Parathyroid adenoma (tissue), 2 donors: ENCODE results near the gene DPF3.

Source experiments
- H2AFZ ChIP-seq: fragments of 300-600 bp; sonication (generic); one replicate; pipeline ENCODE4 v1.7.0; 2017; ENCODE audit warnings: antibody characterized with exemption, mild to moderate bottlenecking
- H3K27ac ChIP-seq: fragments of 300-600 bp; sonication (generic); one replicate; pipeline ENCODE4 v1.7.0; 2017
- H3K27me3 ChIP-seq: fragments of 300-600 bp; sonication (generic); one replicate; pipeline ENCODE4 v1.7.0; 2017; ENCODE audit warnings: low read length; ENCODE audit not compliant: control insufficient read depth, insufficient read depth
- H3K36me3 ChIP-seq: fragments of 300-600 bp; sonication (generic); one replicate; pipeline ENCODE4 v1.7.0; 2017; ENCODE audit warnings: low read length; ENCODE audit not compliant: control insufficient read depth, insufficient read depth
- H3K4me1 ChIP-seq: fragments of 300-600 bp; sonication (generic); one replicate; pipeline ENCODE4 v1.7.0; 2017; ENCODE audit warnings: control low read depth
- H3K4me2 ChIP-seq: fragments of 300-600 bp; sonication (generic); one replicate; pipeline ENCODE4 v1.7.0; 2017; ENCODE audit warnings: low read length
- H3K4me3 ChIP-seq: fragments of 300-600 bp; sonication (generic); one replicate; pipeline ENCODE4 v1.7.0; 2017; ENCODE audit warnings: low read depth, low read length
- H3K79me2 ChIP-seq: fragments of 300-600 bp; sonication (generic); one replicate; pipeline ENCODE4 v1.7.0; 2017; ENCODE audit warnings: control low read depth
- H3K9ac ChIP-seq: fragments of 300-600 bp; sonication (generic); one replicate; pipeline ENCODE4 v1.7.0; 2017; ENCODE audit warnings: mild to moderate bottlenecking
- H3K9me3 ChIP-seq: fragments of 300-600 bp; sonication (generic); one replicate; pipeline ENCODE4 v1.7.0; 2017; ENCODE audit warnings: low read length; ENCODE audit not compliant: control insufficient read depth
- TF ChIP-seq, protein P1 (sequence below): fragments of 300-600 bp; sonication (generic); IDR thresholded peaks from one replicate; pipeline ENCODE4 v1.7.0; 2017; ENCODE audit warnings: antibody characterized with exemption, mild to moderate bottlenecking
- donor health status: primary hyperparathyroidism.

The DPF3 gene

DNA sequence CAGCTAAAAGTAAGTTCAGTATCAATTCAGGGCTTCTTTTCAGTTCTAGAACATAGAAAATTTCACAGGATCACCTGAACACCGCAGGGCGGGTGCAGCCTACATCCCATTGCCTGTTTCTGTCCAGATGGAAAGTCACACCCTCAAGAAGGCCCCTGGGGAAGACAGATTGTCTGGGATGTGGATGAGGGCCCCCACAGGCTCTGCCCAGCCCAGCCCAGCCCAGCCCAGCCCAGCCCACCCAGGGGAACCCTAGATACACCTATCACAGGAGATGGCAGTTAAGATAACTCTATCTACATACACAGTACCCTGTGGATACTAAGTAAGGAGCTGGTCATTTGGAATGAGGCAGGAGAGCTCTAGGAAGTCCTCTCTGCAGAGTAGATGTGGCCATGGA is 68.4 kb downstream of the DPF3 start:
- Histone ChIP-seq H2AFZ (no peak overlapping the region), H3K4me3 (no peak overlapping the region), H3K4me2 (no peak overlapping the region), H3K79me2 (no peaks in the 10 kb centered on the region), H3K36me3 (no peaks in the 10 kb centered on the region), H3K27ac (no peak overlapping the region), H3K9ac (no peak overlapping the region), H3K27me3 (no peaks in the 10 kb centered on the region), H3K9me3 (no peaks in the 10 kb centered on the region), H3K4me1 (peaks cover 7% of the 10 kb centered on the region)
- TF ChIP-seq, protein P1, sequence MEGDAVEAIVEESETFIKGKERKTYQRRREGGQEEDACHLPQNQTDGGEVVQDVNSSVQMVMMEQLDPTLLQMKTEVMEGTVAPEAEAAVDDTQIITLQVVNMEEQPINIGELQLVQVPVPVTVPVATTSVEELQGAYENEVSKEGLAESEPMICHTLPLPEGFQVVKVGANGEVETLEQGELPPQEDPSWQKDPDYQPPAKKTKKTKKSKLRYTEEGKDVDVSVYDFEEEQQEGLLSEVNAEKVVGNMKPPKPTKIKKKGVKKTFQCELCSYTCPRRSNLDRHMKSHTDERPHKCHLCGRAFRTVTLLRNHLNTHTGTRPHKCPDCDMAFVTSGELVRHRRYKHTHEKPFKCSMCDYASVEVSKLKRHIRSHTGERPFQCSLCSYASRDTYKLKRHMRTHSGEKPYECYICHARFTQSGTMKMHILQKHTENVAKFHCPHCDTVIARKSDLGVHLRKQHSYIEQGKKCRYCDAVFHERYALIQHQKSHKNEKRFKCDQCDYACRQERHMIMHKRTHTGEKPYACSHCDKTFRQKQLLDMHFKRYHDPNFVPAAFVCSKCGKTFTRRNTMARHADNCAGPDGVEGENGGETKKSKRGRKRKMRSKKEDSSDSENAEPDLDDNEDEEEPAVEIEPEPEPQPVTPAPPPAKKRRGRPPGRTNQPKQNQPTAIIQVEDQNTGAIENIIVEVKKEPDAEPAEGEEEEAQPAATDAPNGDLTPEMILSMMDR = no peak

- H3K36me3 ChIP-seq = no peaks in the 10 kb centered on the region
- H3K79me2 ChIP-seq = no peaks in the 10 kb centered on the region
- H3K27me3 ChIP-seq = no peaks in the 10 kb centered on the region
- H2AFZ ChIP-seq = no peak overlapping the region
- no peak overlapping the region for H3K9ac ChIP-seq
- H3K4me3 ChIP-seq = no peak overlapping the region
- peaks cover 7% of the 10 kb centered on the region for H3K4me1 ChIP-seq
- TF ChIP-seq, protein P1 = no peak
- H3K9me3 ChIP-seq = no peaks in the 10 kb centered on the region
- no peak overlapping the region for H3K4me2 ChIP-seq
- H3K27ac ChIP-seq = no peak overlapping the region
Observed at GRCh38 chr14:72824051-72824450, 69.8 kb downstream of the DPF3 start.

DNA sequence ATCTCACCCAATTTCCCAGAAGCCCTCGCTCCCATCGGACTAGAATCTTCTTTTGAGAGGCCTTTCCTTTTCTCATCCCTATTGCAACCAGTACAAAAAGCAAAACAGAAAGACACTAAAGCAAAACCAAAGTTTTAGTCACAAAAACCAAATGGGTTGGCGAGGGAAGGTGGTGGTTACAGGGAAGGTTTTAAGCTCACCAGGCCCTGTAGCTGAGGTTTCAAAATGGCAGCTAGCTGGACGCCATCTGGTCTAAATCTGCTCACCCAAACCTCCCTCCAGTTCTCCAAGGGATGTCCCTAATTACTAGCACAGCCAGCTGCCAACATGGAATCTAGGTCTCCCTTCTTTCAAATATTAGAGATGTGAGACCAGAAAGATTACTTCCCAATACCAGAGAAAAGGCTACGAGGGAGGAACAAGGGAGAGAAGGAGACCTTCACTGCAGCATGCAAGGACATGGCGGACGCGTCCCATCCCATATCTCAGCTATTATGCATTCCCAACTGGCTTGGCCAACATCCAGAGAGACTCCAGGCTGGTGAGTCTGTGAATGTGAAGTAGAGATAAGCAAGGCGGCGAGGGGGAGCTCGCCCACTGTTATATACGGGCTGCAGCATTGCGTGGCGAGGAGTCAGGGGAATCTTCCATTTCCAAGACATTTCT is 70.8 kb downstream of the DPF3 start:
- Histone ChIP-seq H2AFZ (no peak overlapping the region), H3K9ac (no peak overlapping the region), H3K9me3 (no peaks in the 10 kb centered on the region), H3K4me2 (no peak overlapping the region), H3K36me3 (no peaks in the 10 kb centered on the region), H3K27ac (no peak overlapping the region), H3K4me1 (peaks cover 7% of the 10 kb centered on the region), H3K79me2 (no peaks in the 10 kb centered on the region), H3K4me3 (no peak overlapping the region), H3K27me3 (no peaks in the 10 kb centered on the region)
- TF ChIP-seq, protein P1 = no peak

GRCh38 chr14:72818998-72819397 is 74.9 kb downstream of the DPF3 start:
- no peak overlapping the region for H3K27ac ChIP-seq
- H2AFZ ChIP-seq = no peak overlapping the region
- no peaks in the 10 kb centered on the region for H3K36me3 ChIP-seq
- no peaks in the 10 kb centered on the region for H3K4me1 ChIP-seq
- no peak overlapping the region for H3K9ac ChIP-seq
- no peaks in the 10 kb centered on the region for H3K27me3 ChIP-seq
- no peaks in the 10 kb centered on the region for H3K9me3 ChIP-seq
- no peaks in the 10 kb centered on the region for H3K79me2 ChIP-seq
- TF ChIP-seq, protein P1 = no peak
- H3K4me3 ChIP-seq = no peak overlapping the region
- H3K4me2 ChIP-seq = no peak overlapping the region

- TF ChIP-seq, protein P1 = no peak
- H3K4me3 ChIP-seq = no peak overlapping the region
- no peaks in the 10 kb centered on the region for H3K27me3 ChIP-seq
- H3K9ac ChIP-seq = no peak overlapping the region
- H3K9me3 ChIP-seq = no peaks in the 10 kb centered on the region
- H3K27ac ChIP-seq = no peak overlapping the region
- no peaks in the 10 kb centered on the region for H3K36me3 ChIP-seq
- H3K79me2 ChIP-seq = no peaks in the 10 kb centered on the region
- no peak overlapping the region for H3K4me2 ChIP-seq
- peaks cover 5% of the 10 kb centered on the region for H3K4me1 ChIP-seq
- no peak overlapping the region for H2AFZ ChIP-seq
Observed at GRCh38 chr14:72816287-72816686, 77.6 kb downstream of the DPF3 start.
